Lower leg skin (tissue), 3 donors: ENCODE data around the gene NRXN3.

Experiments used
- POLR2A ChIP-seq, 2 donors: fragments of 450-650 bp; IDR thresholded peaks; one replicate each; pipeline ENCODE4 v1.6.1; 2016 to 2017; ENCODE audit warnings: antibody characterized with exemption in 2 of 2, mild to moderate bottlenecking in 1 of 2, moderate library complexity in 1 of 2
- TF ChIP-seq, protein P1 (sequence below), 3 donors: fragments of 450-650 bp; IDR thresholded peaks; one replicate each; pipeline ENCODE4 v1.5.1; 2016; ENCODE audit warnings: antibody characterized with exemption in 3 of 3, mild to moderate bottlenecking in 3 of 3, moderate library complexity in 2 of 3

DNA sequence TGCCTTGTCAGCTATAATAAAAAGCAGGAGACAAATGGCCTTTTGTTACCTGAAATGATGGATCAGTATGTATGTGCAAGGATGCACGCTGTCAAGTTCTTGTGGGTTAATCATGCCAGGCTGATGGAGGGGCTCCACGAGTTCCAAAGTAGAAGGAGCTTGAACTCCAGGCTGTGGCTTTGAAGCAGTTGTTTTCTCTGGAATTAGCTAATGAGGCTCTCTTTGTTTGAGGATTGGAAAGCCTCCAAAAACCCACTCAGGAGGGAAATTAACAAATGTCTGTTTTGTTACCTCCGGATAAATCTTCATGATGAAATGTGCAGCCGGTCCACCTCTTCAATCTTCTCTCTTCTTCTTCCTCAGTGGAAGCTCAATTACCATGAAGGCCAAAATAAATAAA lies 1435.7 kb downstream of the NRXN3 start:
- TF ChIP-seq, protein P1, sequence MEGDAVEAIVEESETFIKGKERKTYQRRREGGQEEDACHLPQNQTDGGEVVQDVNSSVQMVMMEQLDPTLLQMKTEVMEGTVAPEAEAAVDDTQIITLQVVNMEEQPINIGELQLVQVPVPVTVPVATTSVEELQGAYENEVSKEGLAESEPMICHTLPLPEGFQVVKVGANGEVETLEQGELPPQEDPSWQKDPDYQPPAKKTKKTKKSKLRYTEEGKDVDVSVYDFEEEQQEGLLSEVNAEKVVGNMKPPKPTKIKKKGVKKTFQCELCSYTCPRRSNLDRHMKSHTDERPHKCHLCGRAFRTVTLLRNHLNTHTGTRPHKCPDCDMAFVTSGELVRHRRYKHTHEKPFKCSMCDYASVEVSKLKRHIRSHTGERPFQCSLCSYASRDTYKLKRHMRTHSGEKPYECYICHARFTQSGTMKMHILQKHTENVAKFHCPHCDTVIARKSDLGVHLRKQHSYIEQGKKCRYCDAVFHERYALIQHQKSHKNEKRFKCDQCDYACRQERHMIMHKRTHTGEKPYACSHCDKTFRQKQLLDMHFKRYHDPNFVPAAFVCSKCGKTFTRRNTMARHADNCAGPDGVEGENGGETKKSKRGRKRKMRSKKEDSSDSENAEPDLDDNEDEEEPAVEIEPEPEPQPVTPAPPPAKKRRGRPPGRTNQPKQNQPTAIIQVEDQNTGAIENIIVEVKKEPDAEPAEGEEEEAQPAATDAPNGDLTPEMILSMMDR (IDR thresholded peaks at IDR 0.05), result no peak
- TF ChIP-seq POLR2A (IDR thresholded peaks at IDR 0.05), result no peak
